ENCODE data around the gene ANKRD33B.

Gene ANKRD33B

DNA sequence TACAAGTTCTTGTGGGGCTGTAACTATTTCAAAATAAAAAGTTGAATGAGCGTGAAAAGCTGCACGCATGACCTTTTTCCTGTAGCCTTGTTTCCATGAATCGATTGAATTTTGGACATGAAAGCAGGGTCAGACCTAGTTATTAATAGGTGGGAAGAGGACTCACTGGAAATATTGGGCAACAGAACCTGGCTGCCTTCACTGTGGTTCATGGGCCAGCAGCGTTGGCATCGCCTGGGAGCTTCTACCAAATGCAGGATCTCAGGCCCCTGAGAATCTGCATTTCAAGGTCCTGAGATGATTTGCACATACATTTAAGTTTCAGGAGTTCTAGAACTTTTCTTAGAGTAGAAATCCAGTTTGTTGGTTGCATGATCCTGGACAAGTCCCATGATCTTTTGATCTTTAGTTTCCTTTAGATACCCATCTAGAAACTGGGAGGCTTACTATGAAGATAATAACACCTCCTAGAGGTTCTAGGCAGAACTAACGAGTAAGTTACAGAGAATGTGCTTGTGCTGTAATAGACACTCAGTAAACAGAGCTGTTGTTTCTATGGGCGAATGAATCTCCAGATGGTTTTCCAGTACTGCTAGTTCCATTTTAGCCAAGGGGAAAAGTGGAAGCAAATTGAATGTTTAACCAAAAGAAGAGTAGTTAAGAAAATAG lies 12.4 kb downstream of the ANKRD33B start:
- TF ChIP-seq, protein P1, sequence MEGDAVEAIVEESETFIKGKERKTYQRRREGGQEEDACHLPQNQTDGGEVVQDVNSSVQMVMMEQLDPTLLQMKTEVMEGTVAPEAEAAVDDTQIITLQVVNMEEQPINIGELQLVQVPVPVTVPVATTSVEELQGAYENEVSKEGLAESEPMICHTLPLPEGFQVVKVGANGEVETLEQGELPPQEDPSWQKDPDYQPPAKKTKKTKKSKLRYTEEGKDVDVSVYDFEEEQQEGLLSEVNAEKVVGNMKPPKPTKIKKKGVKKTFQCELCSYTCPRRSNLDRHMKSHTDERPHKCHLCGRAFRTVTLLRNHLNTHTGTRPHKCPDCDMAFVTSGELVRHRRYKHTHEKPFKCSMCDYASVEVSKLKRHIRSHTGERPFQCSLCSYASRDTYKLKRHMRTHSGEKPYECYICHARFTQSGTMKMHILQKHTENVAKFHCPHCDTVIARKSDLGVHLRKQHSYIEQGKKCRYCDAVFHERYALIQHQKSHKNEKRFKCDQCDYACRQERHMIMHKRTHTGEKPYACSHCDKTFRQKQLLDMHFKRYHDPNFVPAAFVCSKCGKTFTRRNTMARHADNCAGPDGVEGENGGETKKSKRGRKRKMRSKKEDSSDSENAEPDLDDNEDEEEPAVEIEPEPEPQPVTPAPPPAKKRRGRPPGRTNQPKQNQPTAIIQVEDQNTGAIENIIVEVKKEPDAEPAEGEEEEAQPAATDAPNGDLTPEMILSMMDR (IDR thresholded peaks at IDR 0.05; ENCODE audit: insufficient read depth, low read depth, low read length, missing control alignments): no peak
- DNase-seq (ENCODE audit: low read depth): no peak
- peak overlapping the region; percentile 37 for H3K4me3 ChIP-seq (ENCODE audit: low read depth, low read length)

DNA sequence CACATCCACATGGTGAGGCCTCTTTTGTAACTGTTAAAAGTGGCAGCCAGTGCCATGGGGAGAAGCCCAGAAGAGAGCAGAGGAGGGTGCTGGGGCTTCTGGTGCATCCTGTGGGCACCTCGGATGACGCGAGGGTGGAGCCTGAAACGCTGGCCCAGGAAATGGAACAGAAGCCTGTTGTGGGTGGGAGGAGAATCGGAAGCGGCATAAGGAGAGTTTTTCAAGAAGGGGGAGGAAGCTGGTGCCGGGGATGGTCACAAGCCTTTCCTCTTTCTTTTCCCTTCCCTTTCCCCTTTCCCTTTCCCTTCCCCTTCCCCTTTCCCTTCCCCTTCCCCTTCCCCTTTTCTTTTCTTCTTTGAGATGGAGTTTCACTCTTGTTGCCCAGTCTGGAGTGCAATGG lies 12.9 kb downstream of the ANKRD33B start:
- DNase-seq (ENCODE audit: low read depth): peak; percentile 72
- peak overlapping the region; percentile 37 for H3K4me3 ChIP-seq (ENCODE audit: low read depth, low read length)
- TF ChIP-seq, protein P1 (IDR thresholded peaks at IDR 0.05; ENCODE audit: insufficient read depth, low read depth, low read length, missing control alignments): no peak

DNA sequence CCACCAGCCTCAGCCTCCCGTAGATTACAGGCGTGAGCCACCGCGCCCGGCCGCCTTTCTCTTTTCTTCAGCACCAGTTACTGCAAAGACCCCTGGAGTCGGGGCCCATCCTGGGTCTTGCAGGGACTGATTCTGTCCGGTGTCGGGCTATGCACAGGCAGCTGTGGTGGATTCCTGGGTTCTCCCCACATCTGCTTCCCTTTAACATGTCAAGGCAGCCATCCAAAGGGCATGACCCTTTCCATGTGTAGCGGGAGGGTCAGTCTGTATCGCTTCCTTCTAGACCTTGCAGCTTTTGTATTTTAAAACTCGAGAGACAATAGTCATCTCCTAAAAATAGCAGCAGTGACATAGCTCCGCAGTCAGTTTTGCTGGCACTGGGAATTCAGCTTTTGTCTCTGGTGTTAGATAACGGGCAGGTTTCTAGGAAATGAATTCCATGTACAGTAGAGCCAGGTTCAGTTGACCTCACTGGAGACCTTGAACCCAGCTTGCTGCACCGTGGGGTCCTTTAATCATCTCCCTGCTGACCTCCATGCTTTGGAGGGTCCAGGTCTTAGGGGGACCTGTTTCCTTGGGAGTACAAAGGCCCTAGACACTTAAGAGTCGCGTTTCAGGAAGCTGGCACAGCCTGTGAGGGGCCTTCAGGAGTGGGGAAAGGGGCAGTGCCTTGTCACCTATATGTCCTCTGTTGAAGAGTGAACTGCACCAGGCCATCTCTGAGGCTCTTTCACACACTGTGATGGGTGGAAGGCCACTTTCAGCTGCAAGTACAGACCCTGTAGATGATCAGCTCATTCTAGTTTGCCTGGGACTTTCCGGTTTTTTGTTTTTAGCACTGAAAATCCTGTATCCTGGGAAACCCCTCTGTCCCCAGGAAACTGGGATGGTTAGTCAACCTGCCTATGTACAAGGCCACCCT lies 13.8 kb downstream of the ANKRD33B start:
- TF ChIP-seq, protein P1 (IDR thresholded peaks at IDR 0.05; ENCODE audit: insufficient read depth, low read depth, low read length, missing control alignments): no peak
- DNase-seq (ENCODE audit: low read depth): peak; percentile 73

DNA sequence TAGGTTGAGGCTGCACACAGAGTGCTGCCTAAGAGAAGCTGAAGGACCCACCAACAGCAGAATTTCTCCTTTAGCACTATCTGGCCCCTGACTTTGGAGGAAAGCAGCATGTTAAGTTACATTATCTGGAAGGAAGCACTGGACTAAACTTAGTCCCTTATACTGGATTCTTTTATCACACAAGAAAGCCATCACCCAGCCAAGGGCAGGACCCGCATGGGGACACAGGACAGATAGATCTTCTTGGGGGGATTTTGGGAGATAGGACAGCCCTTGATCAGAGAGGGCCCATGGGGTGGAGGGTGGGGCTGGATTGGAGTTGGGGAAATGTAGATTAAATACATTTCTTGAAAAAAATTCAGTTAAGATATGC lies 14.4 kb downstream of the ANKRD33B start:
- peak overlapping the region; percentile 32 for H3K4me3 ChIP-seq (ENCODE audit: low read depth, low read length)
- no peak for DNase-seq (ENCODE audit: low read depth)
- TF ChIP-seq, protein P1 (IDR thresholded peaks at IDR 0.05; ENCODE audit: insufficient read depth, low read depth, low read length, missing control alignments): no peak

More for the DNA sequence above, 13.8 kb downstream of the ANKRD33B start:
- H3K4me3 ChIP-seq (ENCODE audit: low read depth, low read length): peak overlapping the region; percentile 38

DNA sequence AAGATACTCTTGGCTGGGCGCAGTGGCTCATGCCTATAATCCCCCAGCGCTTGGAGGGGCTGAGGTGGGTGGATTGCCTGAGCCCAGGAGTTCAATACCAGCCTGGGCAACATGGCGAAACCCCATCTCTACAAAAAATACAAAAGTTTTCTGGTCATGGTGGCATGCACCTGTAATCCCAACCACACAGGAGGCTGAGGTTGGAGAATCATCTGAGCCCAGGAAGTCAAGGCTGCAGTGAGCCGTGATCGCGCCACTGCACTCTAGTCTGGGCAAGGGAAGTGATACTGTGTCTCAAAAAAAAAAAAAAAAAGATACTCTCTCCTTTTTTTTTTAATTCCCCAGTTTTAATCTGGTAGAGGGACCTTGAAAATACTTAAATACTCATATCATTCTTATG lies 15.0 kb downstream of the ANKRD33B start:
- no peak overlapping the region; the same call in 1 of the 2 replicates for H3K4me3 ChIP-seq (ENCODE audit: low read depth, low read length)
- TF ChIP-seq, protein P1 (IDR thresholded peaks at IDR 0.05; ENCODE audit: insufficient read depth, low read depth, low read length, missing control alignments): no peak
- peak; percentile 89 for DNase-seq (ENCODE audit: low read depth)

DNA sequence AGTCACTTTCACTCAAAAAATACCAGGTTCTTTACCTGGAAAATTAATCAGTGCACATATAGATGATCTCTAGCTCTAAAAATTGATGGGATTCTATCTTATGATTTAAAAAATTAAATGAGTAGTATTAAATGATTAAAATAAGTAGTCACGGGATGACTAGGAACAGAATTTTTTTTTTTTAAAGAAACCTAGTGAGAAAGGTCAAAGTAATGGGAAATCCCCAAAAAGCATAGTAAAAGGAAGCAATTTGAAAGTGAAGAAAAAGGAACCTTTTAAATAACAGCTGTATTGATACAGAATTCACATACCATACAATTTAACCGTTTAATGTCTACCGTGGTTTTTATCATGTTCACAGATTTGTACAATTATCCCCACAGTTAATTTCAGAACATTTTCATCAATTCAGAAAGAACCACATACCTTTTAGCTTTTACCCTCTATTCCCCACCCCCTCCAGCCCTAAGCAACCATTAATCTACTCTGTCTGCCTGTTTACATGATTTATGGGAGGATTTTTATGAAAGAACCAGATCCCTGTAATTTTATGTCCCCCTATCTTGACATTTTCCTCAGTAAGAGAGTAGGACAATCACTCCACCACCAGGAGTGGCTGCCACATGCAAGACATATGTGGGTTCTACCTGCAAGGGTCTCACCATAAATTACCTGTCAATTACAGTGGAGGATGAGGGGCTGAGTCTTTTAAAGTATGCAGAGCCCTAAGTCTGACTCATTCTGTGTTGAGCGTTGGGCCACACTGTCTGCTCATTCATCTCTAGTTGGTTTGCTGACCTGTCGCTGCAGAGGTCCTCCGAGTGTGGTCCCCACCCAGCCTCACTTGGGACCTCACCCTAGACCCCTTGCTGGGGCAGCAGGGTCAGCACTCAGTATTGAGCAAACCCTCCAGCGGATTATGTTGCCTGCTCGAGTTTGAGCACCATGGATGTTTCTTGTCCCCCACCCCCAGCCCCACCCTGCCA lies 16.0 kb downstream of the ANKRD33B start:
- TF ChIP-seq, protein P1 (IDR thresholded peaks at IDR 0.05; ENCODE audit: insufficient read depth, low read depth, low read length, missing control alignments): no peak
- DNase-seq (ENCODE audit: low read depth): no peak
- peak overlapping the region; percentile 3; the same call in 1 of the 2 replicates for H3K4me3 ChIP-seq (ENCODE audit: low read depth, low read length)

Measured in GM12865 (cell line).